Ovary (tissue), 9 donors: ENCODE results near the gene CACNA1C. TPM values are rescaled to one million over a fixed set of nuclear protein-coding genes. Genes with fewer than 3 reads are reported as not detected.

Experiments
- DNase-seq, 5 donors: peaks; one replicate each; pipeline ENCODE4 v3.0.0-alpha.2; 2019 to 2020
- H3K27ac ChIP-seq, 2 donors: fragments of 200-600 bp; one replicate each; pipeline versions ENCODE4 v1.5.1 to v1.8.0; 2019 to 2022
- H3K27me3 ChIP-seq: fragments of 200-600 bp; one replicate; pipeline ENCODE4 v1.8.0; 2022
- H3K36me3 ChIP-seq: fragments of 200-600 bp; sonication (generic); one replicate; pipeline ENCODE4 v1.5.1; 2019
- H3K4me1 ChIP-seq: one replicate; pipeline ENCODE4 v1.8.1; 2013; ENCODE audit warnings: mild to moderate bottlenecking, moderate library complexity; ENCODE audit not compliant: insufficient read depth
- H3K4me3 ChIP-seq: fragments of 200-600 bp; sonication (generic); one replicate; pipeline ENCODE4 v1.5.1; 2017
- H3K9me3 ChIP-seq, 2 donors: fragments of 200-600 bp in 1 of 2; sonication (generic) in 1 of 2; one replicate each; pipeline versions ENCODE4 v1.5.1 to v1.8.1; 2013 to 2019; ENCODE audit warnings: mild to moderate bottlenecking in 1 of 2, moderate library complexity in 1 of 2
- EP300 ChIP-seq: sonication (generic); formaldehyde crosslinking; IDR thresholded peaks from one replicate; pipeline ENCODE4 v1.6.1; 2017; ENCODE audit warnings: antibody characterized with exemption
- POLR2A ChIP-seq: fragments of 450-650 bp; IDR thresholded peaks from one replicate; pipeline ENCODE4 v1.6.1; 2017; ENCODE audit warnings: antibody characterized with exemption, mild to moderate bottlenecking, moderate library complexity
- WGBS, 3 donors: extraction: QIAGEN DNeasy Blood & Tissue Kit in 1 of 3; methylation state at CpG; one replicate each; pipeline versions ENCODE4 v1.1.5 to v1.1.7; 2013 to 2017; 5-methylcytosine and 5-hydroxymethylcytosine counted together
- intact Hi-C, 4 donors: fragments of 100-400 bp; cut with DNase I; formaldehyde crosslinking; loops; one replicate each; pipeline versions ENCODE4 v1.11.0 to v1.15.1; 2022 to 2023
- polyA plus RNA-seq, 2 donors: library from polyadenylated mRNA; stranded (reverse); fragments of 200-250 nt in 1 of 2; fragments of 350-450 nt in 1 of 2; fragmentation: Illumina TruSeq in 1 of 2; extraction: RNeasy Lipid Tissue Mini Kit (QIAGEN cat#74804) in 1 of 2; gene quantifications; one replicate each; pipeline ENCODE4 v1.2.3, GENCODE V29; 2013 to 2014
- total RNA-seq, 7 donors: library from RNA; depleted of rRNA in 2 of 7; stranded (reverse); fragments of >200 nt in 2 of 7; fragmentation: NEBNext Ultra II Directional in 3 of 7; extraction: Animal tissue kit (Norgen Biotek cat#: 25700) in 3 of 7; gene quantifications; one replicate each; pipeline versions ENCODE4 v1.1.0 to v1.2.4, GENCODE V29; 2016 to 2023
- TF ChIP-seq, protein P1 (sequence below), 3 donors: fragments of 450-650 bp in 2 of 3; fragments of 200-600 bp in 1 of 3; IDR thresholded peaks; one replicate each; pipeline versions ENCODE4 v1.5.1 to v1.8.0; 2016 to 2022; ENCODE audit warnings: antibody characterized with exemption in 3 of 3, mild to moderate bottlenecking in 1 of 3
- donor health status: DM: no; HTN: no; CAD: no; lungs with moderate emphysema.
- donor health status: DM: no; HTN: no; CAD: no.
- donor health status: Bipolar disorder and iron deficiency.
- donor health status: DM: yes; HTN: yes; CAD: no.
- donor health status: DM: no; HTN: no; CAD: no.
- donor health status: DM: yes; HTN: yes; CAD: no.

Gene CACNA1C
- total and polyA plus RNA-seq, 9 donors: 2.2 to 8.3 (median 3.7) TPM

DNA sequence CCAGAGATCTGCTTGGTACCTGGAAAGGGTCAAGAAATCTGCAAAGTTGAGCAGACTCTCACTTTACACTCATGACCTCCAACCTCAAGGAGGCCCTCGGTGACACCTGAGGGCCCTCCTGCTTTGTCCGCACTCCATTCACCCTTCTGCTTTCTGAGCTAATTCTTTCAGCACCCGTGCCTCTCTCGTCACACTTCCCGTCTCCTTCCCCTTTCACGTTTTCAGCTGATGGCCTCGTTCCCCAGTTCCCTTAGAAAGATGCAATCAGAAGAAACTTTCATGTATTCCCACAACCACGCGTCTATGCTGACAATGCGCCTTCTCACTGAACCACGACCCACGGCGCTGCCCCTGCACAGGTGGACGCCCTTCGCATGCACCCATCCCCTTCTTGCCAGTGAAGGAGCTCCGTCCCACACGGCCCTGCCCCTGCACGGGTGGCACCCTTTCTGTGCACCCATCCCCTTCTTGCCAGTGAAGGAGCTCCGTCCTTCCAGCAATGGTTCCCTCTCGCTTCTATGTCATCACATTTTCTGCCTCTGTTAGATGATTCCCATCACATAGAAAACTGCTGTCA is 401.9 kb downstream of the CACNA1C start:
- no peak for DNase-seq
- no peaks in the 10 kb centered on the region for H3K9me3 ChIP-seq
- H3K4me3 ChIP-seq: no peak overlapping the region
- no peaks in the 10 kb centered on the region for H3K27me3 ChIP-seq
- H3K27ac ChIP-seq: no peak overlapping the region
- no peak for TF ChIP-seq POLR2A
- TF ChIP-seq EP300: no peak
- TF ChIP-seq, protein P1, sequence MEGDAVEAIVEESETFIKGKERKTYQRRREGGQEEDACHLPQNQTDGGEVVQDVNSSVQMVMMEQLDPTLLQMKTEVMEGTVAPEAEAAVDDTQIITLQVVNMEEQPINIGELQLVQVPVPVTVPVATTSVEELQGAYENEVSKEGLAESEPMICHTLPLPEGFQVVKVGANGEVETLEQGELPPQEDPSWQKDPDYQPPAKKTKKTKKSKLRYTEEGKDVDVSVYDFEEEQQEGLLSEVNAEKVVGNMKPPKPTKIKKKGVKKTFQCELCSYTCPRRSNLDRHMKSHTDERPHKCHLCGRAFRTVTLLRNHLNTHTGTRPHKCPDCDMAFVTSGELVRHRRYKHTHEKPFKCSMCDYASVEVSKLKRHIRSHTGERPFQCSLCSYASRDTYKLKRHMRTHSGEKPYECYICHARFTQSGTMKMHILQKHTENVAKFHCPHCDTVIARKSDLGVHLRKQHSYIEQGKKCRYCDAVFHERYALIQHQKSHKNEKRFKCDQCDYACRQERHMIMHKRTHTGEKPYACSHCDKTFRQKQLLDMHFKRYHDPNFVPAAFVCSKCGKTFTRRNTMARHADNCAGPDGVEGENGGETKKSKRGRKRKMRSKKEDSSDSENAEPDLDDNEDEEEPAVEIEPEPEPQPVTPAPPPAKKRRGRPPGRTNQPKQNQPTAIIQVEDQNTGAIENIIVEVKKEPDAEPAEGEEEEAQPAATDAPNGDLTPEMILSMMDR (IDR thresholded peaks at IDR 0.05): no peak
- H3K4me1 ChIP-seq: no peaks in the 10 kb centered on the region
- no peaks in the 10 kb centered on the region for H3K36me3 ChIP-seq
- 88 to 89% (median 89%) methylated on average over 20 of the region's 20 CpGs for WGBS, 3 donors
- intact Hi-C loops: no loop called here

DNA sequence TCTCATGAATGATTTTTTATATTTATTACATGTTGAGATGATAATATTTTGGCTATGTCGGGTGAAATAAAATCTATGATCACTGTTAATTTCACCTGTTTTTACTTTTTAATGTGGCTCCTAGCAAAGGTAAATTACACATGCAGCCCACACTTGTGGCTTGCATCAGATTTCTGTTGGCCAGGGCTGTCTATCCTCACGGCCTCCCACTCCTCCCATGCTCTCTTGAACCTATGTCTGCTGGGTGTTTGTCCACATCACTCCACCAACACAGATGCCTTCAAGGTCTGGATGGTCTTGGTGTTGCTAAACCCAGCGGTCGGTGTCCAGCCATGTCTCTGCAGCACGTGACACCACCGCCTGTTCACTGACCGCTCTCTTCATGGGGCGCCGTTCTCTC is 402.6 kb downstream of the CACNA1C start:
- Histone ChIP-seq H3K4me3 (no peak overlapping the region), H3K27ac (no peak overlapping the region), H3K27me3 (no peaks in the 10 kb centered on the region), H3K4me1 (no peaks in the 10 kb centered on the region), H3K9me3 (no peaks in the 10 kb centered on the region), H3K36me3 (no peaks in the 10 kb centered on the region)
- 93 to 95% (median 94%) methylated on average over 9 of the region's 9 CpGs for WGBS, 3 donors
- TF ChIP-seq EP300 (no peak), POLR2A (no peak)
- TF ChIP-seq, protein P1 (IDR thresholded peaks at IDR 0.05): no peak
- DNase-seq: no peak
- intact Hi-C loops: no loop called here

- TF ChIP-seq, protein P1 (IDR thresholded peaks at IDR 0.05): no peak
- TF ChIP-seq EP300: no peak
- TF ChIP-seq POLR2A: no peak
- intact Hi-C loops: no loop called here
- H3K36me3 ChIP-seq: no peaks in the 10 kb centered on the region
- no peaks in the 10 kb centered on the region for H3K4me1 ChIP-seq
- no peak overlapping the region for H3K27ac ChIP-seq
- no peak for DNase-seq
- H3K9me3 ChIP-seq: no peaks in the 10 kb centered on the region
- H3K27me3 ChIP-seq: no peaks in the 10 kb centered on the region
- no peak overlapping the region for H3K4me3 ChIP-seq
- 88 to 93% (median 88%) methylated on average over 11 to 12 of the region's 12 CpGs for whole genome bisulfite sequencing, 3 donors
Observed at GRCh38 chr12:2456122-2456812, 403.5 kb downstream of the CACNA1C start.

DNA sequence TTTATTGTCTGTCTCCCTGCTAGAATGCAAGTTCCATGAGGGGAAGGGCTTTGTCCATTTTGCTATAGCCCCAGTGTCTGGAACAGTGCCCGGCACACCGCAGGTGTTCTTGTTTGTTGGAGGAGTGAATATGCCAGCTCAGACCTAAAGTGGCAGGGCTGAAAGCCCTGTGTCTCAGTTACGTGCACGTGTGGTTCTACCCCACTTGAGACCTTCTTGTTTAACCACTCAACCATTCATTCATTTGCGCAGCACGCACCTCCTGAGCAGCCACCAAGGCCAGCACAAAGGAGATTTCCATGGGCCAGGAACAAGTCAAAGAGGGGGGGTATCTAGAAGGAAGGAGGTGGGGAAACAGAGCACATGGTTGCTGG is 404.0 kb downstream of the CACNA1C start:
- WGBS, 3 donors: 94 to 97% (median 95%) methylated on average over 6 of the region's 6 CpGs
- Histone ChIP-seq H3K36me3 (no peaks in the 10 kb centered on the region), H3K9me3 (no peaks in the 10 kb centered on the region), H3K27me3 (no peaks in the 10 kb centered on the region), H3K4me1 (no peaks in the 10 kb centered on the region), H3K4me3 (no peak overlapping the region), H3K27ac (no peak overlapping the region)
- no peak for TF ChIP-seq EP300
- TF ChIP-seq POLR2A: no peak
- TF ChIP-seq, protein P1 (IDR thresholded peaks at IDR 0.05): no peak
- intact Hi-C loops: no loop called here
- no peak for DNase-seq
